Left lung (tissue), 10 donors: ENCODE measurements around the gene MYO7A. TPM values are rescaled to one million over a fixed set of nuclear protein-coding genes. Genes with fewer than 3 reads are reported as not detected.

Experiments
- ATAC-seq: fragments of 200-7000 bp; cut with Tn5 transposase; one replicate; pipeline ENCODE4 v1.9.1; 2020; ENCODE audit warnings: moderate library complexity
- DNase-seq, 4 donors: peaks; one replicate each; pipeline ENCODE4 v3.0.0-alpha.2; 2013 to 2020
- H3K27ac ChIP-seq, 2 donors: fragments of 200-600 bp; sonication (generic) in 1 of 2; one replicate each; pipeline versions ENCODE4 v1.5.0 to v1.8.0; 2020 to 2021
- H3K27me3 ChIP-seq, 2 donors: fragments of 200-600 bp; sonication (generic) in 1 of 2; one replicate each; pipeline versions ENCODE4 v1.5.0 to v1.8.0; 2020 to 2021
- H3K36me3 ChIP-seq, 2 donors: fragments of 200-600 bp; sonication (generic) in 1 of 2; one replicate each; pipeline versions ENCODE4 v1.5.0 to v1.8.0; 2020 to 2021
- H3K4me1 ChIP-seq, 2 donors: fragments of 200-600 bp; one replicate each; pipeline ENCODE4 v1.8.0; 2021
- H3K4me3 ChIP-seq, 2 donors: fragments of 200-600 bp; sonication (generic) in 1 of 2; one replicate each; pipeline versions ENCODE4 v1.5.0 to v1.8.0; 2020 to 2021; ENCODE audit warnings: mild to moderate bottlenecking in 1 of 2
- H3K9me3 ChIP-seq, 2 donors: fragments of 200-600 bp; sonication (generic) in 1 of 2; one replicate each; pipeline versions ENCODE4 v1.5.0 to v1.8.0; 2020 to 2021
- intact Hi-C, 2 donors: fragments of 100-400 bp; cut with DNase I; formaldehyde crosslinking; loops; one replicate each; pipeline versions ENCODE4 v1.11.2 to v1.14.2; 2022
- polyA plus RNA-seq, 6 donors: library from polyadenylated mRNA; unstranded; fragments of 120-200 nt; gene quantifications; one replicate each; pipeline ENCODE4 v1.2.1, GENCODE V29; 2013; ENCODE audit not compliant: insufficient read length in 6 of 6
- total RNA-seq, 2 donors: library from RNA; stranded (reverse); fragmentation: NEBNext Ultra II Directional; extraction: Animal tissue kit (Norgen Biotek cat#: 25700); gene quantifications; one replicate each; pipeline ENCODE4 v1.2.1, GENCODE V29; 2021
- TF ChIP-seq, protein P1 (sequence below), 2 donors: fragments of 200-600 bp; sonication (generic) in 1 of 2; IDR thresholded peaks; one replicate each; pipeline versions ENCODE4 v1.5.0 to v1.8.0; 2021; ENCODE audit warnings: antibody characterized with exemption in 2 of 2
- donor health status: DM: no; HTN: yes; CAD: no.
- donor health status: DM: no; HTN: no; CAD: no.

MYO7A gene
- total and polyA plus RNA-seq, 8 donors, result 4.8 to 13.5 (median 5.8) TPM

DNA sequence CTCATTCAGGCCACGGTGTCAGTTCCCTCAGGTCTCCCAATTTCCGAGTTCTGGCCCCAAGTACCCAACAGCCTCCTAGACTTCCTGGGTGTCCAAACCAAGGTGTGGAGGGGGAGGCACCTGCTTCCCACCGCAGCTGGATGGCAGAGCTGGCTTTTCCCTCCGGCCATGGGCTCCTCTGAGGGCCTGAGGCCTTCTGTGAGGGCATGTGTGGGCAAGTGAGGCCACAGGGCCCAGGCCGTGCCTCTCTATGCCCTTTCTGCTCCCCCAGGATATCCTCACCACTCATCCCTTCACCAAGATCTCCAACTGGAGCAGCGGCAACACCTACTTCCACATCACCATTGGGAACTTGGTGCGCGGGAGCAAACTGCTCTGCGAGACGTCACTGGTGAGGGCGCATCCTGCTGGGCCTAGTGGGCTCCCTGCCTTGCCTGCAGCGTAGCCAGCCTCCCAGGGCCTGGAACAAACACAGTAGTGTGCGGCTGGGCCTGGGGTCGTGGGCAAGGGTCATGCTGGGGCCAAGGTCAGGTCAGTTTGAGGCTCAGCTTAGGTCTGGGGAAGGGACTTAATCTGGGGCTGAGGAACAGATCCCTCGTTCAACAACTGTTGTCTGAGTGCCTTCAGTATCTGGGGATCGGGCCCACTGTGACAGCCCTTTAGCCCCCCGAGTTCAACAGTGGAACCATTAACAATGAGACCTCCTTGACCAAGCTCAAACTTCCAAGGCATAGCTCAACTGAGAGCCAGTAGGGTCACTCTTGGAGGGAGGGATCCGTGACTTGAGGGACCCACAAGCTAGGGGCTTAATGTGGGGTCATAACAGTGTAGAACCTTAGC, 85.8 kb downstream of the MYO7A start:
- intact Hi-C loops, result no loop called here
- H3K36me3 ChIP-seq, result peaks cover 0 to 13% of the 10 kb centered on the region in 2 donors
- H3K4me3 ChIP-seq, result no peak overlapping the region
- no peaks in the 10 kb centered on the region for H3K9me3 ChIP-seq
- H3K27me3 ChIP-seq, result no peaks in the 10 kb centered on the region
- H3K4me1 ChIP-seq, result no peaks in the 10 kb centered on the region
- H3K27ac ChIP-seq, result no peak overlapping the region
- no peak for DNase-seq
- TF ChIP-seq, protein P1, sequence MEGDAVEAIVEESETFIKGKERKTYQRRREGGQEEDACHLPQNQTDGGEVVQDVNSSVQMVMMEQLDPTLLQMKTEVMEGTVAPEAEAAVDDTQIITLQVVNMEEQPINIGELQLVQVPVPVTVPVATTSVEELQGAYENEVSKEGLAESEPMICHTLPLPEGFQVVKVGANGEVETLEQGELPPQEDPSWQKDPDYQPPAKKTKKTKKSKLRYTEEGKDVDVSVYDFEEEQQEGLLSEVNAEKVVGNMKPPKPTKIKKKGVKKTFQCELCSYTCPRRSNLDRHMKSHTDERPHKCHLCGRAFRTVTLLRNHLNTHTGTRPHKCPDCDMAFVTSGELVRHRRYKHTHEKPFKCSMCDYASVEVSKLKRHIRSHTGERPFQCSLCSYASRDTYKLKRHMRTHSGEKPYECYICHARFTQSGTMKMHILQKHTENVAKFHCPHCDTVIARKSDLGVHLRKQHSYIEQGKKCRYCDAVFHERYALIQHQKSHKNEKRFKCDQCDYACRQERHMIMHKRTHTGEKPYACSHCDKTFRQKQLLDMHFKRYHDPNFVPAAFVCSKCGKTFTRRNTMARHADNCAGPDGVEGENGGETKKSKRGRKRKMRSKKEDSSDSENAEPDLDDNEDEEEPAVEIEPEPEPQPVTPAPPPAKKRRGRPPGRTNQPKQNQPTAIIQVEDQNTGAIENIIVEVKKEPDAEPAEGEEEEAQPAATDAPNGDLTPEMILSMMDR (IDR thresholded peaks at IDR 0.05), result no peak
- ATAC-seq, result no peak

DNA sequence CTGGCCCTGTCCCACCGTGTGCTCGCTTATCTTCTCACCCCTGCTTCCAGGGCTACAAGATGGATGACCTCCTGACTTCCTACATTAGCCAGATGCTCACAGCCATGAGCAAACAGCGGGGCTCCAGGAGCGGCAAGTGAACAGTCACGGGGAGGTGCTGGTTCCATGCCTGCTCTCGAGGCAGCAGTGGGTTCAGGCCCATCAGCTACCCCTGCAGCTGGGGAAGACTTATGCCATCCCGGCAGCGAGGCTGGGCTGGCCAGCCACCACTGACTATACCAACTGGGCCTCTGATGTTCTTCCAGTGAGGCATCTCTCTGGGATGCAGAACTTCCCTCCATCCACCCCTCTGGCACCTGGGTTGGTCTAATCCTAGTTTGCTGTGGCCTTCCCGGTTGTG, 86.5 kb downstream of the MYO7A start:
- Histone ChIP-seq H3K9me3 (no peaks in the 10 kb centered on the region), H3K27ac (no peak overlapping the region), H3K4me3 (no peak overlapping the region), H3K36me3 (peaks cover 0 to 13% of the 10 kb centered on the region in 2 donors), H3K27me3 (no peaks in the 10 kb centered on the region), H3K4me1 (no peaks in the 10 kb centered on the region)
- intact Hi-C loops, result no loop called here
- TF ChIP-seq, protein P1 (IDR thresholded peaks at IDR 0.05), result no peak
- ATAC-seq (no peak), DNase-seq (no peak)

DNA sequence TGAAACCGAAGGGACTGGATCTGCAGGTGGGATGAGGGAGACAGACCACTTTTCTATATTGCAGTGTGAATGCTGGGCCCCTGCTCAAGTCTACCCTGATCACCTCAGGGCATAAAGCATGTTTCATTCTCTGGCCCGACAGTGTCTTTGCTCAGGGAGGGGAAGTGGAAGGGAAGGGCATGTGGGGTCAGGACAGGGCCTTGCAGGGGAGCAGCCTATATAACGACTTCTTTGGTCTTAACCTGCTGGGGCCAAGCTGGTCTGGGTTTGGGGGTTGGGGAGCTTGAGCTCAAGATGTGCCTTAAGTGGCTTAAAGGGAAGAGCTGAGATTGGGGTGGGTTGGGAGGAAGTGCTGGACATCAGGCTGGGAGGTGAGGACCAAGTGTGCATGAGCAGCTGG, 87.1 kb downstream of the MYO7A start:
- DNase-seq (no peak), ATAC-seq (no peak)
- Histone ChIP-seq H3K27me3 (no peaks in the 10 kb centered on the region), H3K4me1 (no peaks in the 10 kb centered on the region), H3K9me3 (no peaks in the 10 kb centered on the region), H3K27ac (no peak overlapping the region), H3K36me3 (peaks cover 0 to 13% of the 10 kb centered on the region in 2 donors), H3K4me3 (no peak overlapping the region)
- intact Hi-C loops, result no loop called here
- TF ChIP-seq, protein P1 (IDR thresholded peaks at IDR 0.05), result no peak

DNA sequence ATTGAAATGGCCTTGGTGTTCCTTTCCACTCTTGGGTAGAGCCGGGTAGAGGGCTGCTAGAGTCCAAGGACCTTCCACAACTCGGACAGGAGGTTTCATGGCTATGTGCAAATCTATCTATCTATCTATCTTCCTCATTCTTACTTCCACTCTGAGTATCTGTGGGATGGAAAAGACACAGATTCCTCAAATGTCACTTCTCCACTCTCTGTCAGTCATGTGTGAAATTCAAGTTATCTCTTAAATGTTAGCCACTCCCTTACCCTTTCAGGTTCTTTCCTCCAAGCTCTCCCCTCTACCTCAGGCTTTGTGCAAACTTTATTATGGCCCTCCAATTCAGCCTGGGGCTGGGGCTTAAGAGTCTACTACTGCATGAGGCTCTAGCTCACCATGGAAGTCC, 89.1 kb downstream of the MYO7A start:
- TF ChIP-seq, protein P1 (IDR thresholded peaks at IDR 0.05), result no peak
- Histone ChIP-seq H3K4me1 (no peaks in the 10 kb centered on the region), H3K27me3 (no peaks in the 10 kb centered on the region), H3K9me3 (no peaks in the 10 kb centered on the region), H3K4me3 (no peak overlapping the region), H3K36me3 (peaks cover 0 to 12% of the 10 kb centered on the region in 2 donors), H3K27ac (no peak overlapping the region)
- ATAC-seq (no peak), DNase-seq (no peak)
- intact Hi-C loops, result no loop called here

DNA sequence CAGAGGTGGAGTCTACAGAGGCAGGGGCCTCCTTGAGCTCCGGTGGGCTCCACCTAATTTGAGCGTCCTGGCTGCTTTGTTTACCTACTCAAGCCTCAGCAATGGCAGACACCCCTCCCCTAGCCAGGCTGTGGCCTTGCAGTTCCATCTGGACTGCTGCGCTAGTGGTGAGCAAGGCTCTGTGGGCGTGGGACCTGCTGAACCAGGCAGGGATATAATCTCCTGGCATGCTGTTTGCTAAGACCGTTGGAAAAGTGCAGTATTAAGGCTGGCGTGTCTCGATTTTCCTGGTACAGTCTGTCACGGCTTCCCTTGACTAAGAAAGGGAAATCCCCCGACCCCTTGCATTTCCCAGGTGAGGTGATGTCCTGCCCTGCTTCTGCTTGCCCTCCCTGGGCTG, 95.8 kb downstream of the MYO7A start:
- Histone ChIP-seq H3K4me3 (no peak overlapping the region), H3K27ac (no peak overlapping the region), H3K4me1 (no peaks in the 10 kb centered on the region), H3K36me3 (no peaks in the 10 kb centered on the region), H3K27me3 (no peaks in the 10 kb centered on the region), H3K9me3 (no peaks in the 10 kb centered on the region)
- DNase-seq, result no peak
- intact Hi-C loops, result no loop called here
- TF ChIP-seq, protein P1 (IDR thresholded peaks at IDR 0.05), result no peak
- no peak for ATAC-seq
